ENCODE results near the gene ITSN2. TPM values are rescaled to one million over a fixed set of nuclear protein-coding genes. Genes with fewer than 3 reads are reported as not detected.

The ITSN2 gene
- total RNA-seq, 1 experiment from 2014 or later, result 26.5 TPM

DNA sequence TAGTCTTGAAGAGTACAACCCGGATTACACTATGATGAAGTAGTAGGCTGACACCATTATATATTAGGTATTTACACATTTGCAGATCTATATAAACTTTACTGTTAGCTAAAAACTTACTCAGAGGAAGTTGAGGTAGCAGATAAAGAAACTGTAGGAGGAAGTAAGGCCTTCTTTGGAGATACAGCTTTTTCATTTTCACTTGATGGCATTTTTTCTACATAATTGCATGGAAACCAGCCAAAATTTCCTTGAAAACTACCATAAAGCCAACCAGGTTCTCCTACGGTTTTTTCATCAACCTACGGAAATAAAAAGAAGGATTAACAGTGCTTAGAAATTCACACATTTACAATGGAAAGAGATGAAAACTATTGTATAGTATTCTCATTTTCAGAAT, 98.9 kb downstream of the ITSN2 start:
- intact Hi-C loops (cut with micrococcal nuclease), result no loop called here
- Histone ChIP-seq H3K4me1 (ENCODE audit: control insufficient read depth in 1 of 2, insufficient read depth in 2 of 2, low read length in 2 of 2) (no peaks in the 10 kb centered on the region), H3K9ac (ENCODE audit: low read length) (no peak overlapping the region), H3K9me3 (ENCODE audit: control insufficient read depth in 1 of 2, insufficient read depth in 1 of 2, low read depth in 1 of 2, low read length in 2 of 2) (no peaks in the 10 kb centered on the region), H3K9me2 (ENCODE audit: insufficient read depth) (no peaks in the 10 kb centered on the region), H3K36me3 (ENCODE audit: control insufficient read depth in 1 of 2, insufficient read depth in 2 of 2, low read length in 2 of 2) (no peaks in the 10 kb centered on the region), H3K4me3 (replicated peaks in 1 of 2; ENCODE audit: low read depth in 1 of 2, low read length in 2 of 2) (no peak overlapping the region), H3K4me2 (ENCODE audit: low read length) (no peak overlapping the region), H2AFZ (ENCODE audit: low read depth, low read length, poor library complexity, severe bottlenecking) (no peak overlapping the region), H3K27ac (ENCODE audit: low read depth, low read length) (no peak overlapping the region), H4K20me1 (ENCODE audit: insufficient read depth) (no peaks in the 10 kb centered on the region), H3K79me2 (ENCODE audit: insufficient read depth, low read length) (no peaks in the 10 kb centered on the region), H3K27me3 (ENCODE audit: insufficient read depth, low read length) (no peaks in the 10 kb centered on the region)
- ChIA-PET RAD21 (ENCODE audit: low non-redundant PET in 1 of 2, low total read pairs in 2 of 2, uncharacterized antibody in 2 of 2, unreplicated experiment in 2 of 2) (no interaction called here), CTCF (no interaction called here), POLR2A (no interaction called here)
- TF ChIP-seq SIN3A (IDR thresholded peaks at IDR 0.05; ENCODE audit: low read depth) (no peak), CEBPB (IDR thresholded peaks at IDR 0.05; ENCODE audit: low read depth) (no peak), JUND (IDR thresholded peaks at IDR 0.05) (no peak), FOSL1 (IDR thresholded peaks at IDR 0.05; ENCODE audit: low read depth) (no peak), ZFX (IDR thresholded peaks at IDR 0.05) (no peak), ZNF274 (IDR thresholded peaks at IDR 0.05; ENCODE audit: low read depth, low read length) (no peak), SRF (IDR thresholded peaks at IDR 0.05; ENCODE audit: low read depth) (no peak), EZH2 (IDR thresholded peaks at IDR 0.05) (no peak), TCF7L2 (IDR thresholded peaks at IDR 0.05; ENCODE audit: borderline replicate concordance, extremely low read depth, insufficient read depth, insufficient read length) (no peak), POLR2A (IDR thresholded peaks at IDR 0.05; ENCODE audit: borderline replicate concordance, extremely low read depth, insufficient read depth, insufficient read length) (no peak), SP1 (IDR thresholded peaks at IDR 0.05; ENCODE audit: low read depth) (no peak)
- TF ChIP-seq, protein P1, sequence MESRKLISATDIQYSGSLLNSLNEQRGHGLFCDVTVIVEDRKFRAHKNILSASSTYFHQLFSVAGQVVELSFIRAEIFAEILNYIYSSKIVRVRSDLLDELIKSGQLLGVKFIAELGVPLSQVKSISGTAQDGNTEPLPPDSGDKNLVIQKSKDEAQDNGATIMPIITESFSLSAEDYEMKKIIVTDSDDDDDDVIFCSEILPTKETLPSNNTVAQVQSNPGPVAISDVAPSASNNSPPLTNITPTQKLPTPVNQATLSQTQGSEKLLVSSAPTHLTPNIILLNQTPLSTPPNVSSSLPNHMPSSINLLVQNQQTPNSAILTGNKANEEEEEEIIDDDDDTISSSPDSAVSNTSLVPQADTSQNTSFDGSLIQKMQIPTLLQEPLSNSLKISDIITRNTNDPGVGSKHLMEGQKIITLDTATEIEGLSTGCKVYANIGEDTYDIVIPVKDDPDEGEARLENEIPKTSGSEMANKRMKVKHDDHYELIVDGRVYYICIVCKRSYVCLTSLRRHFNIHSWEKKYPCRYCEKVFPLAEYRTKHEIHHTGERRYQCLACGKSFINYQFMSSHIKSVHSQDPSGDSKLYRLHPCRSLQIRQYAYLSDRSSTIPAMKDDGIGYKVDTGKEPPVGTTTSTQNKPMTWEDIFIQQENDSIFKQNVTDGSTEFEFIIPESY (IDR thresholded peaks at IDR 0.05; ENCODE audit: extremely low read depth, insufficient replicate concordance, low read length), result no peak
- TF ChIP-seq, protein P2, sequence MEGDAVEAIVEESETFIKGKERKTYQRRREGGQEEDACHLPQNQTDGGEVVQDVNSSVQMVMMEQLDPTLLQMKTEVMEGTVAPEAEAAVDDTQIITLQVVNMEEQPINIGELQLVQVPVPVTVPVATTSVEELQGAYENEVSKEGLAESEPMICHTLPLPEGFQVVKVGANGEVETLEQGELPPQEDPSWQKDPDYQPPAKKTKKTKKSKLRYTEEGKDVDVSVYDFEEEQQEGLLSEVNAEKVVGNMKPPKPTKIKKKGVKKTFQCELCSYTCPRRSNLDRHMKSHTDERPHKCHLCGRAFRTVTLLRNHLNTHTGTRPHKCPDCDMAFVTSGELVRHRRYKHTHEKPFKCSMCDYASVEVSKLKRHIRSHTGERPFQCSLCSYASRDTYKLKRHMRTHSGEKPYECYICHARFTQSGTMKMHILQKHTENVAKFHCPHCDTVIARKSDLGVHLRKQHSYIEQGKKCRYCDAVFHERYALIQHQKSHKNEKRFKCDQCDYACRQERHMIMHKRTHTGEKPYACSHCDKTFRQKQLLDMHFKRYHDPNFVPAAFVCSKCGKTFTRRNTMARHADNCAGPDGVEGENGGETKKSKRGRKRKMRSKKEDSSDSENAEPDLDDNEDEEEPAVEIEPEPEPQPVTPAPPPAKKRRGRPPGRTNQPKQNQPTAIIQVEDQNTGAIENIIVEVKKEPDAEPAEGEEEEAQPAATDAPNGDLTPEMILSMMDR (IDR thresholded peaks at IDR 0.05 in 2 of 3, conservative IDR thresholded peaks at IDR 0.05 in 1 of 3; ENCODE audit: borderline replicate concordance in 1 of 3, insufficient read depth in 1 of 3, low read depth in 2 of 3, low read length in 2 of 3), result no peak
- TF ChIP-seq, protein P3, sequence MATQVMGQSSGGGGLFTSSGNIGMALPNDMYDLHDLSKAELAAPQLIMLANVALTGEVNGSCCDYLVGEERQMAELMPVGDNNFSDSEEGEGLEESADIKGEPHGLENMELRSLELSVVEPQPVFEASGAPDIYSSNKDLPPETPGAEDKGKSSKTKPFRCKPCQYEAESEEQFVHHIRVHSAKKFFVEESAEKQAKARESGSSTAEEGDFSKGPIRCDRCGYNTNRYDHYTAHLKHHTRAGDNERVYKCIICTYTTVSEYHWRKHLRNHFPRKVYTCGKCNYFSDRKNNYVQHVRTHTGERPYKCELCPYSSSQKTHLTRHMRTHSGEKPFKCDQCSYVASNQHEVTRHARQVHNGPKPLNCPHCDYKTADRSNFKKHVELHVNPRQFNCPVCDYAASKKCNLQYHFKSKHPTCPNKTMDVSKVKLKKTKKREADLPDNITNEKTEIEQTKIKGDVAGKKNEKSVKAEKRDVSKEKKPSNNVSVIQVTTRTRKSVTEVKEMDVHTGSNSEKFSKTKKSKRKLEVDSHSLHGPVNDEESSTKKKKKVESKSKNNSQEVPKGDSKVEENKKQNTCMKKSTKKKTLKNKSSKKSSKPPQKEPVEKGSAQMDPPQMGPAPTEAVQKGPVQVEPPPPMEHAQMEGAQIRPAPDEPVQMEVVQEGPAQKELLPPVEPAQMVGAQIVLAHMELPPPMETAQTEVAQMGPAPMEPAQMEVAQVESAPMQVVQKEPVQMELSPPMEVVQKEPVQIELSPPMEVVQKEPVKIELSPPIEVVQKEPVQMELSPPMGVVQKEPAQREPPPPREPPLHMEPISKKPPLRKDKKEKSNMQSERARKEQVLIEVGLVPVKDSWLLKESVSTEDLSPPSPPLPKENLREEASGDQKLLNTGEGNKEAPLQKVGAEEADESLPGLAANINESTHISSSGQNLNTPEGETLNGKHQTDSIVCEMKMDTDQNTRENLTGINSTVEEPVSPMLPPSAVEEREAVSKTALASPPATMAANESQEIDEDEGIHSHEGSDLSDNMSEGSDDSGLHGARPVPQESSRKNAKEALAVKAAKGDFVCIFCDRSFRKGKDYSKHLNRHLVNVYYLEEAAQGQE (IDR thresholded peaks at IDR 0.05; ENCODE audit: low read depth), result no peak
- TF ChIP-seq, protein P4, sequence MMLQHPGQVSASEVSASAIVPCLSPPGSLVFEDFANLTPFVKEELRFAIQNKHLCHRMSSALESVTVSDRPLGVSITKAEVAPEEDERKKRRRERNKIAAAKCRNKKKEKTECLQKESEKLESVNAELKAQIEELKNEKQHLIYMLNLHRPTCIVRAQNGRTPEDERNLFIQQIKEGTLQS (IDR thresholded peaks at IDR 0.05), result no peak
- BruUV-seq (replicated peaks), result no TSS peak
- no peak for DNase-seq (ENCODE audit: low read depth, low spot score)
- ATAC-seq, result no peak

Data from HCT116 (cell line).